ENCODE results near the gene ATRN.

DNA sequence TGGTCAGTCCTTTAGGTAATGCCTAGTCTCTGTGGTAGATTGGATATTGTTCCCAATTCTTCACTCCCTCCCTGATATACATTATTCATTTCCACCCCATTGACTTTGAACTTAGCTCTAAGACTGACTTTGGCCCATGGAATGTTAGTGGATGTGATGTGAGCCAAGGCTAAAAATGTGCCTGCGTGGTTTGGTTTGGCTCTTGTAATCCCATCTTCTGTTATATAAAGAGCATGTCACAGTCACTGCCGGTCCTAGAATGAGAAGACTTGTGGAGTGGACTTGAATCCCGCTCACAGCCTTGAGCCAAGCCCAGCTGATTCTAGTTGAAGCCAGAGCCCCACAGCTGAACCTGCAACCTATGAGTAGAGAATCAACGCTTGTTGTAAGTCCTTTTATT, 39.7 kb upstream of the ATRN start:
- TF ChIP-seq JUND (IDR thresholded peaks at IDR 0.05) (no peak), CTCF (IDR thresholded peaks at IDR 0.05; ENCODE audit: low read depth, low read length, missing input control) (no peak), SP1 (IDR thresholded peaks at IDR 0.05) (no peak), ZBTB33 (IDR thresholded peaks at IDR 0.05) (no peak), FOXA1 (IDR thresholded peaks at IDR 0.05) (no peak), REST (IDR thresholded peaks at IDR 0.05) (no peak), GABPA (IDR thresholded peaks at IDR 0.05 in 1 of 2, conservative IDR thresholded peaks at IDR 0.05 in 1 of 2) (no peak), YY1 (IDR thresholded peaks at IDR 0.05) (no peak), EGR1 (IDR thresholded peaks at IDR 0.05; ENCODE audit: low read depth in 2 of 2) (no peak)
- TF ChIP-seq, protein P1, sequence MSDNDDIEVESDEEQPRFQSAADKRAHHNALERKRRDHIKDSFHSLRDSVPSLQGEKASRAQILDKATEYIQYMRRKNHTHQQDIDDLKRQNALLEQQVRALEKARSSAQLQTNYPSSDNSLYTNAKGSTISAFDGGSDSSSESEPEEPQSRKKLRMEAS (IDR thresholded peaks at IDR 0.05), result no peak

Data from liver (tissue), 3 donors.